Sciatic nerve (tissue), 1 donor: ENCODE measurements around the gene PRKAB1. TPM values are rescaled to one million over a fixed set of nuclear protein-coding genes. Genes with fewer than 3 reads are reported as not detected.

ENCODE experiments used
- microRNA-seq: library from miRNA; unstranded; fragments of <30 nt; microRNA quantifications from one replicate; pipeline ENCODE4 v1.2.0, GENCODE V29; 2020
- total RNA-seq: library from RNA; stranded (reverse); fragmentation: NEBNext Ultra II Directional; extraction: Animal tissue kit (Norgen Biotek cat#: 25700); gene quantifications from one replicate; pipeline ENCODE4 v1.2.1, GENCODE V29; 2021
- donor health status: DM: no; HTN: no; CAD: no.

Gene PRKAB1
- total RNA-seq, 1 donor from 2014 or later: 31.7 TPM

Small RNA genes lying within 50 kb of the gene (microRNA-seq; reads per million reads assigned to microRNA genes)
- gene MIR1178: not detected

Other genes starting within 250 kb of the PRKAB1 start
- 0.53 TPM for gene TMEM233, start 74.4 kb upstream of the PRKAB1 start, total RNA-seq
- 42.7 TPM for gene CIT, start 209.2 kb downstream of the PRKAB1 start, total RNA-seq